GM12801 (cell line): ENCODE measurements around the gene LEKR1.

Source experiments
- TF ChIP-seq, protein P1 (sequence below): IDR thresholded peaks from one replicate; pipeline ENCODE4 v1.5.1; 2011; ENCODE audit warnings: control low read depth; ENCODE audit not compliant: insufficient read length; ENCODE audit errors: extremely low read depth

The LEKR1 gene

DNA sequence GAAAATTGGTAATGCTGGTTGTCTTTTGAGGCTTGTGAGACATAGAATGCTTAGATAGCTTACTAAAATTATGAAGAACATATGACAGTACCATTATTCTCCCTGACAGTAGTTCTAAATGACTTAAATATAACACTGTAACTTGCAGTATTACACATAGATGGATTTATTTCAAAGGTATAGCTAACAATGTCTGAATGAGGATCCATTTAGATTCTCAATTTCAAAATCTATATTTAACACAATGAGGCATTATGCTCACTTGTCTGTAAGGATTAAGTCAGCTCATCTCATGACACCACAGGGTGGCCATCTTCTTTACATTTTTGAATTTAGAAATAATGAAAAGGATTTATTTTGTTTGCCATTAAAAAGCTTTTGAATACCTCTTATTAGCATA lies 225.4 kb downstream of the LEKR1 start:
- TF ChIP-seq, protein P1, sequence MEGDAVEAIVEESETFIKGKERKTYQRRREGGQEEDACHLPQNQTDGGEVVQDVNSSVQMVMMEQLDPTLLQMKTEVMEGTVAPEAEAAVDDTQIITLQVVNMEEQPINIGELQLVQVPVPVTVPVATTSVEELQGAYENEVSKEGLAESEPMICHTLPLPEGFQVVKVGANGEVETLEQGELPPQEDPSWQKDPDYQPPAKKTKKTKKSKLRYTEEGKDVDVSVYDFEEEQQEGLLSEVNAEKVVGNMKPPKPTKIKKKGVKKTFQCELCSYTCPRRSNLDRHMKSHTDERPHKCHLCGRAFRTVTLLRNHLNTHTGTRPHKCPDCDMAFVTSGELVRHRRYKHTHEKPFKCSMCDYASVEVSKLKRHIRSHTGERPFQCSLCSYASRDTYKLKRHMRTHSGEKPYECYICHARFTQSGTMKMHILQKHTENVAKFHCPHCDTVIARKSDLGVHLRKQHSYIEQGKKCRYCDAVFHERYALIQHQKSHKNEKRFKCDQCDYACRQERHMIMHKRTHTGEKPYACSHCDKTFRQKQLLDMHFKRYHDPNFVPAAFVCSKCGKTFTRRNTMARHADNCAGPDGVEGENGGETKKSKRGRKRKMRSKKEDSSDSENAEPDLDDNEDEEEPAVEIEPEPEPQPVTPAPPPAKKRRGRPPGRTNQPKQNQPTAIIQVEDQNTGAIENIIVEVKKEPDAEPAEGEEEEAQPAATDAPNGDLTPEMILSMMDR = no peak

DNA sequence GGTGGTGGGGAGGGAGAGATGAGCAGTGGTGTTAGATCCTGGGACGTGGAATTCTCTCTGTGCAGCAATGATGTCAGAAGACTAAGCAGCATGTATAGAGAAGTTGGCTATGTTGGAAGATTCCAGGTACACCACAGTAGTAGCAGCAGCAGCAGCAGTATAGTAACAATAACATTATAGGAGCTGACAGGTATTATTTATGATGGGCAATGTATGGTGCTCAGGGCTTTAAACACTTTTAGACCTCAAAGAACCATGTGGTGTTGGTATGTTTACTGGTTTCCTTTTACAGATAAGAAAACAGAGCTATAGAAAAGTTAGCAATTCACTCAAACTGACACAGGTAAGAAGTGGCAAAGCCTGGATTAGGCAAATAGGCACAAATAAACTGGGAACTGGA lies 229.9 kb downstream of the LEKR1 start:
- TF ChIP-seq, protein P1 = no peak

DNA sequence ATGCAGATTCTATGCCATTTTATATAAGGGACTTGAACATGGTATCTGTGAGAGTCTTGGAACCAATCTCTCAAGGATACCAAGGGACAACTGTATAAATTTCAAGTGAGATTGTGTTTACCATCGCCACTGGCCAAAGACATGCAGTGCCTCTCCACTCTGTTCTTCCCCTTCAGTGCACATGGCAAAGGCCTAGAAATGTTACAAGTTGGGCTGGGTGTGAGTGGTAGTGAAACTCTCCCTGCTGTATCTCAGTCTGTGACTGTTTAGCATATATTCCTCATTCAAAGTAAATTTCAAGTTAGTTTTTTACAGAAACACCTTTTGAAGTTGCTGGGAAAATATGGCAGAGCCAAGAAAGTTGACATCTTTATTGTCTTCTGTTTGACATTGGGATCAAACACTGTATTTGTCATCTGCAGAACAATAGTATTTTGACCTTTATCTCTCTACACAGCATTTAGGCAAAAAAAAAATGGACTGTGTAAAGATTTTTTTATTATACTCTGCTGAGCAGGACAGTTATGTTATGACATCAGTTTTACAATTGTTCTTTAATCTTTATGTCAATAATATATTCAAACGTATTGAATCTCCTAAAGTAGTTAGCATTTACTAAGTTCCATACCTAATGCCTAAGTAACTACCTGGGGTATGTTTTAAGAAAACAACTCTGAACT lies 232.4 kb downstream of the LEKR1 start:
- TF ChIP-seq, protein P1 = no peak

DNA sequence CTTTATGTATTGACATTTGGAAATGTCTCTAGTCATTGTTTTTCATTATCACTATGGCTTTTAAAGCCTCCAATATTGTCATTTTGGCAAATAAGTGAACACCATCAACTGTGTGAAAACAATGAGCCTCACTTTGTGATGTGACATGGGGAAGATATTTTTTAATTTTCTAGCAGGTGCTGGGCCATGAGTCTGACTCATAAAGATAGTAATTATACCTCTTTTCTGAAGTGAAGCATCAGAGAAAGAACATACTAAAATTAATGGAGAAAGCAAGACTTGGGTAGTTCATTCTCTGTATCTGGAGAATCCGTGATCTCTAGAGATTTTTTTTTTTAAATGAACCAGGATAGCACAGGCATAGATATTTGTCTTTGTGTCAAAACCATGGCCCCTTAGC lies 233.0 kb downstream of the LEKR1 start:
- TF ChIP-seq, protein P1 = no peak

DNA sequence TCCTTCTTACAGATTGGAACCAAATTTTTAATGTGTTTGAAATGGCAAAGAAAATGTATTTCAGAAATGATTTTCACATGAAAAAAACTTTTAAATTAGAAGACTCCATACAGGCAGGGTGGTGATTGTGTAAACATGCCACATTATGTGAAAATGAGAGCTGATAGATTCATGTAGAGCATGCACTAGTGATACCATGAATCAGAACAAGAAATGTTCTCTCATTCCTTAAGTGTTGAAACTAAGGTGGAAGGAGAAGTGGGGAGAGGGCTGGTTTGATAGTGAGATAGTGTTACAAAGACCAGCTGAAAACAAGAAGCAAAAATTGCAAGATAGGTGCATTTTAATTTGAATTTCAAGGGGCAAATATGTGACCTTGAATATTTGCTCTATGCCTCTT lies 233.5 kb downstream of the LEKR1 start:
- TF ChIP-seq, protein P1 = no peak

DNA sequence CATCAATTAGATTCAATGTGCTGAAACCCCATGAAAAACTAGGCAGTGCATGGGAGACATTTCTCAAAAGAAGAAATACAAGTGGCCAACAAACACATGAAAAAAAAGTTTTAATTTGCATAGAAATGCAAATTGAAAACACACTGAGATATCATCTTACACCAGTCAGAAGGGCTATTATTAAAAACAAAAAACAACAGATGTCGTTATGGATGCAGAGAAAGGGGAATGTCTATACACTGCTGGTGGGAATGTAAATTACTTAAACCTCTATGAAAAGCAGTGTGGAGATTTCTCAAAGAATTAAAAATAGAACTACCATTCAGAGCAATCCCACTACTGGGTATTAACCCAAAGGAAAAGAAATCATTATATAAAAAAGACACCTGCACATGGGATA lies 235.1 kb downstream of the LEKR1 start:
- TF ChIP-seq, protein P1 = no peak

DNA sequence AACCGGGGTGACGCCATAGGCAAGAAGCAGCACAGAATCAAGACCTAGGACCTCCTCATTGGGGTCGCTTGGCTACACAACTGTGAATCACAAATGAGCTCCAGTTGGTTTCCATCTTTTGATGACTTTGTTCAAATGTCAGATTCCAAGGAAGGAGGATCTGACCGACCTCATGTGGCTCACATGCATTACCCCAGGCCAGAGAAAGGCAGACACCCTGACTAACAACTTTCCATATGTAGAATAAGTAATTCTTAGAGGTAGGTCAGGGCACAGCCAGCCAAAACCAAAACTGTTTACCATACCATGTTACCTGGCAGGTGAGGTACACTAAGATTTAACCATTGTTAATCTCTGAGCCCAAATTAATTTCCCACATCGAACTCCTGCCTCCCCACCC lies 237.3 kb downstream of the LEKR1 start:
- TF ChIP-seq, protein P1 = no peak
